Astrocyte of the cerebellum (primary cell): ENCODE measurements around the gene EME2.

Experiments
- DNase-seq: peaks from one replicate; pipeline ENCODE4 v3.0.0-alpha.2; 2011; ENCODE audit warnings: low read depth
- H3K4me3 ChIP-seq: 2 replicates; pipeline ENCODE4 v1.5.1; 2011; ENCODE audit warnings: mild to moderate bottlenecking, low read depth, low read length, moderate library complexity
- CTCF ChIP-seq: IDR thresholded peaks from 2 replicates; pipeline ENCODE4 v1.5.1; 2012; ENCODE audit warnings: low read length, low read depth, moderate library complexity, mild to moderate bottlenecking; ENCODE audit errors: missing control alignments
- in situ Hi-C: cut with HindIII; loops from 2 replicates; pipeline ENCODE4 v1.10.0; 2017; ENCODE audit warnings: low sequenced_read_pairs

Gene EME2

DNA sequence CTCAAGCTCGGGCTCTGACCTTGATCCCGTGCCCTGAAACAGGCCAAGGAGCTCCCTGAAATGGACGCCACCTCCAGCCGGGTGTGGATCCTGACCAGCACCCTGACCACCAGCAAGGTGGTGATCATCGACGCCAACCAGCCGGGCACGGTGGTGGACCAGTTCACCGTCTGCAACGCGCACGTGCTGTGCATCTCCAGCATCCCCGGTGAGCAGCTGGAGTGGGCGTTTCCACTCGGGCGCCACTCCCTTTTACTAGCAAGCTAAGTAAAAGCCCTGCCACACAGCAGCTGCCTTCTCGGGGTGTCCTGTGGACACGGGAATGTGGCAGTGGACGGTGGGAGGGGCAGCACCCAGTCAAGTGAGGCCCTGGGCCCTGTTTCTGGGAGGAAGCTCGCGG lies 7.6 kb upstream of the EME2 start:
- in situ Hi-C loops: no loop called here
- DNase-seq: no peak
- H3K4me3 ChIP-seq: no peak overlapping the region
- no peak for TF ChIP-seq CTCF

DNA sequence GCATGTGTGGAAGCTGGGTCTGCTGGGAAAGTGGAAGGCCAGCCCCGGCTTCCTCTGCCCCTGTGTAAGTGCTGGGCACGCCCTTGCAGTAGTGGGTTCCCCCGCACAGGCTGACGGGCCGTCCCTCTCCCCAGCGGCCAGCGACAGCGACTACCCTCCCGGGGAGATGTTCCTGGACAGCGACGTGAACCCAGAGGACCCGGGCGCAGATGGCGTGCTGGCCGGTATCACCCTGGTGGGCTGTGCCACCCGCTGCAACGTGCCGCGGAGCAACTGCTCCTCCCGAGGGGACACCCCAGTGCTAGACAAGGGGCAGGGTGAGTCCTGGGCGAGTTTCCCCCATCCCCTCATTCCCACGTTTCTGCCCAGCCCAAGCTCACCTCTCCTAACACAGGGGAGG lies 6.8 kb upstream of the EME2 start:
- no peak for TF ChIP-seq CTCF
- no peak for DNase-seq
- in situ Hi-C loops: no loop called here
- H3K4me3 ChIP-seq: no peak overlapping the region

DNA sequence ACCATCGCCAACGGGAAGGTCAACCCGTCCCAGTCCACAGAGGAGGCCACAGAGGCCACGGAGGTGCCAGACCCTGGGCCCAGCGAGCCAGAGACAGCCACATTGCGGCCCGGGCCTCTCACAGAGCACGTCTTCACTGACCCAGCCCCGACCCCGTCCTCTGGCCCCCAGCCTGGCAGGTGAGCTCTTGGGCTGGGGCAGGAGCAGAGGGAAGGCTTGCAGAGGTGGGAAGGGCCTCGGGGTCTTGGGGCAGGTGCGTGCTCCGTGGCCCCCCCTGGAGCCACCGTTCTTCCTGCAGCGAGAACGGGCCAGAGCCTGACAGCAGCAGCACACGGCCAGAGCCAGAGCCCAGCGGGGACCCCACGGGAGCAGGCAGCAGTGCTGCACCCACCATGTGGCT lies 6.4 kb upstream of the EME2 start:
- no peak for TF ChIP-seq CTCF
- in situ Hi-C loops: no loop called here
- H3K4me3 ChIP-seq: no peak overlapping the region
- DNase-seq: no peak

GRCh38 chr16:1766701-1767100 lies 5.9 kb upstream of the EME2 start:
- in situ Hi-C loops: no loop called here
- H3K4me3 ChIP-seq: no peak overlapping the region
- no peak for TF ChIP-seq CTCF
- DNase-seq: no peak

DNA sequence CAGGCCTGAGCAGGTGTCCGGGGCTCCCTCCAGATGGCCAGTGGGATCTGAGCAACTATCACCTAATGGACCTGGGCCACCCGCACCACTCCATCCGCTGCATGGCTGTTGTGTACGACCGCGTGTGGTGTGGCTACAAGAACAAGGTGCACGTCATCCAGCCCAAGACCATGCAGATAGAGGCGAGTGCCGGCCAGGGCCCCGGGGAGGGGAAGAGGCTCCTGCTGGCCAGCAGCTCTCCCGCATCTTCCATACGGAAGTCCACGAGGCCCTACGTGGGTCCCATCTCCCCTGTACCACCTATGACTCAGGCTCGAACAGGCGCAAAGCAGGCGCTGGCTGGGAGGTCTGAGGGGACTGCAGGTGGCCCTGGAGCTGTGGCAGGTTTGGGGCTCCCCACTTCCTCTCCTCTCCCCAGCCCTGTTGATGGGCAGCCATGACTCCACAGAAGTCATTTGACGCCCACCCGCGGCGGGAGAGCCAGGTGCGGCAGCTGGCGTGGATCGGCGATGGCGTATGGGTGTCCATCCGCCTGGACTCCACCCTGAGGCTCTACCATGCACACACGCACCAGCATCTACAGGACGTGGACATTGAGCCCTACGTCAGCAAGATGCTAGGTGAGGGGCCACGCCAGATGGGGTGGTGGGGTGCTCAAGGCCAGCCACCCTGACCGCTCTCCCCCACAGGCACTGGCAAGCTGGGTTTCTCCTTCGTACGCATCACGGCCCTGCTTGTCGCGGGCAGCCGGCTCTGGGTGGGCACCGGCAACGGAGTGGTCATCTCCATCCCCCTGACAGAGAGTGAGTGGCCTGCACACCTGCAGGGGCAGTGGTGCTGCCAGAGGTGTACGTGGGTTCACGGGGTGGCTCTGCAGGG lies 5.3 kb upstream of the EME2 start:
- H3K4me3 ChIP-seq: no peak overlapping the region
- DNase-seq: no peak
- in situ Hi-C loops: no loop called here
- no peak for TF ChIP-seq CTCF

GRCh38 chr16:1768061-1768766 lies 4.4 kb upstream of the EME2 start:
- in situ Hi-C loops: no loop called here
- DNase-seq: no peak
- no peak for TF ChIP-seq CTCF
- no peak overlapping the region for H3K4me3 ChIP-seq
